IMR-90 (cell line): Measurements from ENCODE around the gene TTC23L. TPM values are rescaled to one million over a fixed set of nuclear protein-coding genes. Genes with fewer than 3 reads are reported as not detected.
A peak's percentile ranks its signal among the peaks of the same experiment; 100 is the strongest.

ENCODE experiments used
- ATAC-seq: fragments of 200-7000 bp; cut with Tn5 transposase; 2 replicates; pipeline ENCODE4 v1.9.1; 2020; ENCODE audit warnings: low read depth, mild to moderate bottlenecking, moderate library complexity
- BruUV-seq: library from RNA; stranded (reverse); fragments of 400-500 nt; replicated peaks from 2 replicates; lab custom pipeline; 2021; lab: Mats Ljungman, UMichigan
- CTCF ChIA-PET: fragments of 300-600 bp; formaldehyde crosslinking; extraction: SDS; loops from one replicate; lab custom pipeline; 2021; ENCODE audit warnings: antibody characterized with exemption; lab: Yijun Ruan, JAX
- POLR2A ChIA-PET: fragments of 300-600 bp; sonication (Branson Sonifier 250); formaldehyde crosslinking; loops from one replicate; lab custom pipeline; 2022; ENCODE audit warnings: antibody characterized with exemption; ENCODE audit not compliant: unreplicated experiment; lab: Charles Lee
- DNase-seq: peaks from one replicate; pipeline ENCODE4 v3.0.0; 2013
- H2AFZ ChIP-seq: replicated peaks from 2 replicates; pipeline ENCODE3; 2013; ENCODE audit warnings: low read length, mild to moderate bottlenecking; ENCODE audit not compliant: poor library complexity
- H2AK5ac ChIP-seq: 2 replicates; pipeline ENCODE4 v1.6.1; 2013; ENCODE audit warnings: low read depth, low read length, inconsistent platforms
- H2AK9ac ChIP-seq: replicated peaks from 2 replicates; pipeline ENCODE3; 2013; ENCODE audit warnings: mild to moderate bottlenecking, low read depth, low read length, moderate library complexity; ENCODE audit not compliant: poor library complexity
- H2BK120ac ChIP-seq: 2 replicates; pipeline ENCODE4 v1.6.1; 2013; ENCODE audit warnings: low read depth, low read length, inconsistent platforms
- H2BK15ac ChIP-seq: 3 replicates; pipeline ENCODE4 v1.6.1; 2013; ENCODE audit warnings: low read depth, low read length, inconsistent platforms
- H2BK20ac ChIP-seq: 2 replicates; pipeline ENCODE4 v1.6.1; 2013; ENCODE audit warnings: low read depth, mild to moderate bottlenecking, inconsistent platforms, low read length, moderate library complexity
- H2BK5ac ChIP-seq: 2 replicates; pipeline ENCODE4 v1.6.1; 2013; ENCODE audit warnings: mild to moderate bottlenecking, low read depth, low read length, inconsistent platforms; ENCODE audit not compliant: poor library complexity, severe bottlenecking
- H3K14ac ChIP-seq: replicated peaks from 2 replicates; pipeline ENCODE4 v1.6.1; 2013; ENCODE audit warnings: low read depth, low read length, inconsistent platforms
- H3K18ac ChIP-seq: 2 replicates; pipeline ENCODE4 v1.6.1; 2013; ENCODE audit warnings: low read depth, low read length, control low read depth
- H3K23ac ChIP-seq: 2 replicates; pipeline ENCODE4 v1.6.1; 2013; ENCODE audit warnings: low read depth, low read length, inconsistent platforms
- H3K27ac ChIP-seq: 2 replicates; pipeline ENCODE4 v1.5.1; 2013; ENCODE audit warnings: mild to moderate bottlenecking, control low read depth, low read length; ENCODE audit not compliant: insufficient read depth
- H3K27me3 ChIP-seq: 2 replicates; pipeline ENCODE4 v1.6.1; 2013; ENCODE audit warnings: low read length; ENCODE audit not compliant: control insufficient read depth, insufficient read depth
- H3K36me3 ChIP-seq: 2 replicates; pipeline ENCODE4 v1.6.1; 2013; ENCODE audit warnings: low read length, mixed read lengths; ENCODE audit not compliant: control insufficient read depth, insufficient read depth
- H3K4ac ChIP-seq: 2 replicates; pipeline ENCODE4 v1.6.1; 2013; ENCODE audit warnings: low read depth, low read length, inconsistent platforms
- H3K4me1 ChIP-seq: 2 replicates; pipeline ENCODE4 v1.6.1; 2013; ENCODE audit warnings: low read length, mixed read lengths; ENCODE audit not compliant: control insufficient read depth, insufficient read depth
- H3K4me2 ChIP-seq: 2 replicates; pipeline ENCODE4 v1.6.1; 2013; ENCODE audit warnings: low read depth, mild to moderate bottlenecking, control low read depth, low read length, moderate library complexity
- H3K4me3 ChIP-seq: 2 replicates; pipeline ENCODE4 v1.5.1; 2013; ENCODE audit warnings: low read depth, mild to moderate bottlenecking, control low read depth, low read length, moderate library complexity; ENCODE audit not compliant: insufficient read depth
- H3K56ac ChIP-seq: 2 replicates; pipeline ENCODE4 v1.6.1; 2013; ENCODE audit warnings: low read length, inconsistent platforms; ENCODE audit not compliant: insufficient read depth; ENCODE audit errors: extremely low read depth
- H3K79me1 ChIP-seq, 2 experiments: 2 replicates each; pipeline ENCODE4 v1.6.1; 2013; ENCODE audit warnings: low read length in 2 of 2, inconsistent platforms in 1 of 2, low read depth in 1 of 2
- H3K9ac ChIP-seq: 2 replicates; pipeline ENCODE4 v1.6.1; 2013; ENCODE audit warnings: low read depth, low read length, control low read depth
- H3K9me1 ChIP-seq: 2 replicates; pipeline ENCODE4 v1.6.1; 2013; ENCODE audit warnings: low read length, inconsistent platforms; ENCODE audit not compliant: insufficient read depth
- H3K9me3 ChIP-seq: 2 replicates; pipeline ENCODE4 v1.6.1; 2013; ENCODE audit warnings: low read length; ENCODE audit not compliant: control insufficient read depth, insufficient read depth
- H4K20me1 ChIP-seq: 2 replicates; pipeline ENCODE4 v1.6.1; 2013; ENCODE audit warnings: low read length, inconsistent platforms; ENCODE audit not compliant: insufficient read depth
- H4K5ac ChIP-seq: 2 replicates; pipeline ENCODE4 v1.6.1; 2013; ENCODE audit warnings: mild to moderate bottlenecking, low read depth, low read length, control low read depth
- H4K8ac ChIP-seq, 2 experiments: 2 replicates each; pipeline ENCODE4 v1.6.1; 2013; ENCODE audit warnings: low read depth in 2 of 2, low read length in 2 of 2, control low read depth in 1 of 2, inconsistent platforms in 1 of 2
- H4K91ac ChIP-seq: 2 replicates; pipeline ENCODE4 v1.6.1; 2013; ENCODE audit warnings: low read depth, low read length, inconsistent platforms; ENCODE audit not compliant: insufficient read depth
- CHD1 ChIP-seq: IDR thresholded peaks from 2 replicates; pipeline ENCODE4 v1.6.1; 2012; ENCODE audit warnings: low read depth, low read length, improper control_type of control experiment
- FOS ChIP-seq: fragments of 150-350 bp; IDR thresholded peaks from 2 replicates; pipeline ENCODE4 v1.6.1; 2016; ENCODE audit warnings: low read depth, low read length
- MAFK ChIP-seq: IDR thresholded peaks from 2 replicates; pipeline ENCODE4 v1.6.1; 2012; ENCODE audit warnings: low read depth, low read length, improper control_type of control experiment
- RAD21 ChIP-seq: IDR thresholded peaks from 2 replicates; pipeline ENCODE4 v1.6.1; 2012; ENCODE audit warnings: low read length, improper control_type of control experiment
- RFX5 ChIP-seq: IDR thresholded peaks from 2 replicates; pipeline ENCODE4 v1.8.0; 2012; ENCODE audit warnings: low read depth, mild to moderate bottlenecking, low read length, moderate library complexity
- WGBS, 2 experiments: methylation state at CpG; one replicate each; pipeline versions ENCODE4 v1.1.5 to v1.1.7; 2013; ENCODE audit warnings: missing lambda C conversion rate in 2 of 2; ENCODE audit not compliant: insufficient read length in 1 of 2; ENCODE audit errors: extremely low coverage in 2 of 2; 5-methylcytosine and 5-hydroxymethylcytosine counted together
- dilution Hi-C: fragments of 300-500 bp; cut with HindIII; formaldehyde crosslinking; loops from one replicate; pipeline ENCODE4 v1.14.3; 2018; ENCODE audit warnings: low sequenced_read_pairs; ENCODE audit not compliant: unreplicated experiment
- in situ Hi-C: fragments of 300-500 bp; cut with MboI; formaldehyde crosslinking; loops from 3 replicates; pipeline ENCODE4 v1.14.3; 2019; ENCODE audit warnings: low sequenced_read_pairs, inconsistent platforms, mixed read lengths
- intact Hi-C: fragments of 100-400 bp; cut with micrococcal nuclease; formaldehyde crosslinking; loops from 2 replicates; pipeline ENCODE4 v1.10.0; 2022
- polyA plus RNA-seq, 3 experiments: library from polyadenylated mRNA; depleted of rRNA; stranded (reverse); fragments of >200 nt; gene quantifications; 2 replicates each; pipeline ENCODE4 v1.2.3, GENCODE V29; 2012; ENCODE audit warnings: low replicate concordance in 1 of 3
- total RNA-seq: library from RNA; depleted of rRNA; stranded (reverse); fragments of >200 nt; gene quantifications from 2 replicates; pipeline ENCODE4 v1.2.3, GENCODE V29; 2012
- TF ChIP-seq, protein P1 (sequence below): fragments of 150-350 bp; IDR thresholded peaks from 2 replicates; pipeline ENCODE4 v1.6.1; 2017; ENCODE audit warnings: mild to moderate bottlenecking, antibody characterized with exemption, low read length, low read depth
- TF ChIP-seq, protein P2 (sequence below): fragments of 150-350 bp; IDR thresholded peaks from 2 replicates; pipeline ENCODE4 v1.6.1; 2016; ENCODE audit warnings: low read depth, mild to moderate bottlenecking, low read length, moderate library complexity, borderline replicate concordance

The TTC23L gene
- total and polyA plus RNA-seq, 2 of the 4 experiments (the other 2 are of a cell fraction), result under 0.01 TPM; not detected in 1

DNA sequence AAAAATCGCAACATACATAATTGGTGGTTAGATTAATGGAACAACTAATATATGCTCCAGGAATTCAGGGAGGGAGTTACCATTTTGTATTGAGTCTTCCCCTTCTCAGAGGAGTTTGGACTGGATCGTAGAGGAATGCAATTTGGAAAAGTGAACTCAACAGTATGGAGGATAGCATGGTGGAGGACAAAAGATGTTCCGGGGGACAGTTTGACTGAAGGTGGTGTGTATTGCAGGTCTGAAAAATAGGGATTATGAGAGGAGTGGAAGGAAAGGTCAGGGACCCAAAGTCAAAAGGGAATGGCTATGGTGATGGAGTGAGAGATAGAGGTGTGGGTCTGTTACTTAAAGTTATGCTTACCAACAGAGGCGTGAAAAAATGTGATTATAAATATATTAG lies 91.9 kb downstream of the TTC23L start:
- no peaks in the 10 kb centered on the region; the same call in none of the 2 replicates for H3K36me3 ChIP-seq
- H3K9me3 ChIP-seq, result no peaks in the 10 kb centered on the region
- no peak for DNase-seq
- H3K27me3 ChIP-seq, result no peaks in the 10 kb centered on the region
- H2AFZ ChIP-seq, result no peak overlapping the region
- peaks cover 8% of the 10 kb centered on the region for H3K9me1 ChIP-seq
- no peak overlapping the region for H3K14ac ChIP-seq
- H3K4me1 ChIP-seq, result peaks cover 5% of the 10 kb centered on the region; the same call in 1 of the 2 replicates
- H3K56ac ChIP-seq, result 0 out of 2 replicates have a peak overlapping the region, but pooled peaks have one; percentile 2
- H3K4me2 ChIP-seq, result peak overlapping the region; percentile 87
- no peak for ATAC-seq
- peaks cover 15% of the 10 kb centered on the region for H4K20me1 ChIP-seq
- no peak overlapping the region for H2BK20ac ChIP-seq
- intact Hi-C loops, result no loop called here
- H3K4ac ChIP-seq, result peak overlapping the region; percentile 30; the same call in 1 of the 2 replicates
- peak overlapping the region in 1 of 2 experiments; percentile 17; a peak in 1 of 4 replicates for H4K8ac ChIP-seq
- no peak overlapping the region for H2BK15ac ChIP-seq
- ChIA-PET CTCF (no interaction called here), POLR2A (no interaction called here)
- H2BK5ac ChIP-seq, result peak overlapping the region; percentile 86
- H3K18ac ChIP-seq, result peak overlapping the region; percentile 36
- peak overlapping the region; percentile 44; the same call in 1 of the 2 replicates for H3K27ac ChIP-seq
- in situ Hi-C loops, result no loop called here
- H2BK120ac ChIP-seq, result peak overlapping the region; percentile 9; the same call in 1 of the 2 replicates
- peak overlapping the region; percentile 98 for H3K4me3 ChIP-seq
- H3K79me1 ChIP-seq, result peaks cover 10 to 45% of the 10 kb centered on the region in 2 experiments
- 90% methylated on average over 2 of the region's 4 CpGs; no CpG with 5 or more reads in 1 of the 2 experiments for WGBS, 2 experiments
- no TSS peak for BruUV-seq
- H2AK5ac ChIP-seq, result no peak overlapping the region
- H2AK9ac ChIP-seq, result no peak overlapping the region
- H4K91ac ChIP-seq, result no peak overlapping the region
- H3K9ac ChIP-seq, result peak overlapping the region; percentile 71
- no peak overlapping the region for H4K5ac ChIP-seq
- H3K23ac ChIP-seq, result peak overlapping the region; percentile 46; the same call in 1 of the 2 replicates
- dilution Hi-C loops, result no loop called here
- no peak for TF ChIP-seq CHD1
- TF ChIP-seq, protein P1, sequence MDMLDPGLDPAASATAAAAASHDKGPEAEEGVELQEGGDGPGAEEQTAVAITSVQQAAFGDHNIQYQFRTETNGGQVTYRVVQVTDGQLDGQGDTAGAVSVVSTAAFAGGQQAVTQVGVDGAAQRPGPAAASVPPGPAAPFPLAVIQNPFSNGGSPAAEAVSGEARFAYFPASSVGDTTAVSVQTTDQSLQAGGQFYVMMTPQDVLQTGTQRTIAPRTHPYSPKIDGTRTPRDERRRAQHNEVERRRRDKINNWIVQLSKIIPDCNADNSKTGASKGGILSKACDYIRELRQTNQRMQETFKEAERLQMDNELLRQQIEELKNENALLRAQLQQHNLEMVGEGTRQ, result no peak
- no peak for TF ChIP-seq MAFK
- no peak for TF ChIP-seq RFX5
- TF ChIP-seq FOS, result no peak
- TF ChIP-seq RAD21, result no peak
- TF ChIP-seq, protein P2, sequence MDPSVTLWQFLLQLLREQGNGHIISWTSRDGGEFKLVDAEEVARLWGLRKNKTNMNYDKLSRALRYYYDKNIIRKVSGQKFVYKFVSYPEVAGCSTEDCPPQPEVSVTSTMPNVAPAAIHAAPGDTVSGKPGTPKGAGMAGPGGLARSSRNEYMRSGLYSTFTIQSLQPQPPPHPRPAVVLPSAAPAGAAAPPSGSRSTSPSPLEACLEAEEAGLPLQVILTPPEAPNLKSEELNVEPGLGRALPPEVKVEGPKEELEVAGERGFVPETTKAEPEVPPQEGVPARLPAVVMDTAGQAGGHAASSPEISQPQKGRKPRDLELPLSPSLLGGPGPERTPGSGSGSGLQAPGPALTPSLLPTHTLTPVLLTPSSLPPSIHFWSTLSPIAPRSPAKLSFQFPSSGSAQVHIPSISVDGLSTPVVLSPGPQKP, result no peak
